Measurements from ENCODE around the gene RICTOR.

- TF ChIP-seq CTCF (IDR thresholded peaks at IDR 0.05; ENCODE audit: extremely low read depth in 1 of 2, insufficient read depth in 1 of 2, low read depth in 1 of 2, low read length in 2 of 2), result no peak
- TF ChIP-seq POLR2A (IDR thresholded peaks at IDR 0.05; ENCODE audit: low read depth, low read length), result no peak
- no peak for TF ChIP-seq EZH2 (IDR thresholded peaks at IDR 0.05; ENCODE audit: borderline replicate concordance, low read depth, low read length, severe bottlenecking)
- TF ChIP-seq POLR2AphosphoS5 (IDR thresholded peaks at IDR 0.05; ENCODE audit: insufficient read depth, low read depth, low read length), result no peak
- TF ChIP-seq, protein P1, sequence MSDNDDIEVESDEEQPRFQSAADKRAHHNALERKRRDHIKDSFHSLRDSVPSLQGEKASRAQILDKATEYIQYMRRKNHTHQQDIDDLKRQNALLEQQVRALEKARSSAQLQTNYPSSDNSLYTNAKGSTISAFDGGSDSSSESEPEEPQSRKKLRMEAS (IDR thresholded peaks at IDR 0.05; ENCODE audit: insufficient read depth, insufficient read length), result no peak
- no peak for TF ChIP-seq FOS (IDR thresholded peaks at IDR 0.05; ENCODE audit: borderline replicate concordance, insufficient read depth, low read length)
- TF ChIP-seq JUN (IDR thresholded peaks at IDR 0.05; ENCODE audit: borderline replicate concordance, insufficient read depth, insufficient read length, low read depth), result no peak
- TF ChIP-seq GATA2 (IDR thresholded peaks at IDR 0.05; ENCODE audit: insufficient read depth, insufficient read length, low read depth, low read length), result no peak
Observed at GRCh38 chr5:38953426-38954012, 120.7 kb downstream of the RICTOR start.
